Caco-2 (cell line): Measurements from ENCODE around the gene GIMAP5. TPM values are rescaled to one million over a fixed set of nuclear protein-coding genes. Genes with fewer than 3 reads are reported as not detected.

Source experiments
- BruUV-seq: library from RNA; stranded (reverse); fragments of 400-500 nt; replicated peaks from 2 replicates; lab custom pipeline; 2021; lab: Mats Ljungman, UMichigan
- CTCF ChIA-PET: fragments of 300-600 bp; sonication (Branson Sonifier 250); formaldehyde crosslinking; loops from one replicate; lab custom pipeline; 2022; ENCODE audit warnings: antibody characterized with exemption; lab: Charles Lee
- POLR2A ChIA-PET: fragments of 300-600 bp; sonication (Branson Sonifier 250); formaldehyde crosslinking; loops from one replicate; lab custom pipeline; 2022; ENCODE audit warnings: antibody characterized with exemption; lab: Charles Lee
- DNase-seq, 2 experiments: peaks; one replicate each; pipeline versions ENCODE4 v3.0.0 to v3.0.0-alpha.2; 2020 to 2022
- H3K27me3 ChIP-seq: replicated peaks from 2 replicates; pipeline ENCODE4 v1.6.0; 2011; ENCODE audit warnings: low read length; ENCODE audit not compliant: control insufficient read depth, insufficient read depth
- H3K36me3 ChIP-seq: 2 replicates; pipeline ENCODE4 v1.5.1; 2011; ENCODE audit warnings: low read length; ENCODE audit not compliant: control insufficient read depth, insufficient read depth
- H3K4me1 ChIP-seq: fragments of 250-450 bp; sonication (Bioruptor Pico); 2 replicates; pipeline ENCODE4 v1.5.1; 2020; ENCODE audit warnings: mild to moderate bottlenecking
- H3K4me3 ChIP-seq: 2 replicates; pipeline ENCODE4 v1.5.1; 2011; ENCODE audit warnings: low read depth, mild to moderate bottlenecking, control low read depth, low read length
- H3K9me3 ChIP-seq: fragments of 250-450 bp; sonication (Bioruptor Pico); 2 replicates; pipeline ENCODE4 v1.5.1; 2020; ENCODE audit warnings: mild to moderate bottlenecking, moderate library complexity
- H3K27ac Mint-ChIP-seq: one replicate; pipeline ENCODE4 v1.8.0; 2022; ENCODE audit warnings: mixed read lengths; ENCODE audit not compliant: unreplicated experiment
- H3K27me3 Mint-ChIP-seq: one replicate; pipeline ENCODE4 v1.8.0; 2022; ENCODE audit warnings: mixed read lengths; ENCODE audit not compliant: insufficient read depth, unreplicated experiment
- H3K36me3 Mint-ChIP-seq: one replicate; pipeline ENCODE4 v1.8.0; 2022; ENCODE audit warnings: mild to moderate bottlenecking, mixed read lengths; ENCODE audit not compliant: insufficient read depth, unreplicated experiment
- H3K4me1 Mint-ChIP-seq: one replicate; pipeline ENCODE4 v1.8.0; 2022; ENCODE audit warnings: low read depth, mixed read lengths; ENCODE audit not compliant: unreplicated experiment
- H3K4me3 Mint-ChIP-seq: one replicate; pipeline ENCODE4 v1.8.0; 2022; ENCODE audit warnings: mild to moderate bottlenecking, moderate library complexity, mixed read lengths; ENCODE audit not compliant: unreplicated experiment
- H3K9me3 Mint-ChIP-seq: one replicate; pipeline ENCODE4 v1.8.0; 2022; ENCODE audit warnings: mixed read lengths; ENCODE audit not compliant: unreplicated experiment
- CTCF ChIP-seq, 2 experiments: fragments of 200-600 bp in 1 of 2; IDR thresholded peaks; 1 replicate in 1 of 2; 2 replicates in 1 of 2; pipeline versions ENCODE4 v1.5.1 to v1.8.0; 2011 to 2022; ENCODE audit warnings: antibody characterized with exemption in 1 of 2, control low read depth in 1 of 2, inconsistent platforms in 1 of 2, low read depth in 1 of 2, low read length in 1 of 2, mild to moderate bottlenecking in 1 of 2, moderate library complexity in 1 of 2; ENCODE audit not compliant: insufficient read depth in 1 of 2, severe bottlenecking in 1 of 2, unreplicated experiment in 1 of 2
- intact Hi-C: fragments of 100-400 bp; cut with micrococcal nuclease; formaldehyde crosslinking; loops from one replicate; pipeline ENCODE4 v1.10.0; 2022; ENCODE audit not compliant: unreplicated experiment
- total RNA-seq: library from RNA; stranded (reverse); gene quantifications from 2 replicates; pipeline ENCODE4 v1.2.3, GENCODE V29; 2022

GIMAP5 gene
- total RNA-seq, 1 experiment from 2014 or later, result not detected

DNA sequence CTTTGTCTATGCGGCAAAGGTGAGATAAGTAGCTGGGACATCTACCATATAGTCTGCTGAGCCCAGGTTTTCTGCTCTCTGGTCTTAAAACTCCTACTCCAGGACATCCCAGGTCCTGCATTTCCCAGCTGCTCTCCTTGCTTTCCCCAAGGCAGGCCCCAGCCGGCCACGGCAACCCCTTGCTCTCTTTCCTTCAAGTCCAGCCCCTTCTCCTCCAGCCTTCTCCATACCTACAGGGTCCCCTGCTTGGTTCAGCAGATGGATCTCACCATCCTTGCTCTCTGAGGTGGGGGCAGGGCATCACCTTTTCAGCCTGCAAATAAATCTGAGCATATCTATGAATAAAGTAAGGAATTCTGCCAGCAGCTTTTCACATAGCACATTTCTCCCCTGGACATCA is 8.7 kb downstream of the GIMAP5 start:
- no peaks in the 10 kb centered on the region for H3K9me3 ChIP-seq
- H3K4me1 ChIP-seq, result no peaks in the 10 kb centered on the region
- H3K4me3 Mint-ChIP-seq, result no peak overlapping the region
- DNase-seq, result no peak
- CTCF ChIA-PET, result interaction anchor here (0.6 kb wide), 1 partner anchor 113 kb away, joined by 4 read pairs; no protein-coding TSS in a partner anchor
- intact Hi-C loops, result no loop called here
- no peak overlapping the region for H3K27ac Mint-ChIP-seq
- no peaks in the 10 kb centered on the region for H3K9me3 Mint-ChIP-seq
- no peaks in the 10 kb centered on the region; the same call in 1 of the 2 replicates for H3K27me3 ChIP-seq
- no peak overlapping the region for H3K4me3 ChIP-seq
- no TSS peak for BruUV-seq
- H3K36me3 ChIP-seq, result no peaks in the 10 kb centered on the region
- peaks cover 24% of the 10 kb centered on the region for H3K27me3 Mint-ChIP-seq
- no peak for TF ChIP-seq CTCF (IDR thresholded peaks at IDR 0.05; ENCODE audit: insufficient read depth in 1 of 2, low read depth in 1 of 2, low read length in 1 of 2, severe bottlenecking in 1 of 2, unreplicated experiment in 1 of 2)
- no peaks in the 10 kb centered on the region for H3K36me3 Mint-ChIP-seq
- POLR2A ChIA-PET, result no interaction called here
- no peaks in the 10 kb centered on the region for H3K4me1 Mint-ChIP-seq

- Histone ChIP-seq H3K4me3 (no peak overlapping the region), H3K4me1 (no peaks in the 10 kb centered on the region), H3K36me3 (no peaks in the 10 kb centered on the region), H3K9me3 (no peaks in the 10 kb centered on the region), H3K27me3 (no peaks in the 10 kb centered on the region; the same call in 1 of the 2 replicates)
- peaks cover 20% of the 10 kb centered on the region for H3K27me3 Mint-ChIP-seq
- CTCF ChIA-PET, result no interaction called here
- TF ChIP-seq CTCF (IDR thresholded peaks at IDR 0.05; ENCODE audit: insufficient read depth in 1 of 2, low read depth in 1 of 2, low read length in 1 of 2, severe bottlenecking in 1 of 2, unreplicated experiment in 1 of 2), result no peak
- POLR2A ChIA-PET, result no interaction called here
- H3K4me1 Mint-ChIP-seq, result no peaks in the 10 kb centered on the region
- intact Hi-C loops, result no loop called here
- BruUV-seq, result no TSS peak
- H3K4me3 Mint-ChIP-seq, result no peak overlapping the region
- no peak for DNase-seq
- no peaks in the 10 kb centered on the region for H3K36me3 Mint-ChIP-seq
- no peak overlapping the region for H3K27ac Mint-ChIP-seq
- H3K9me3 Mint-ChIP-seq, result no peaks in the 10 kb centered on the region
Observed at GRCh38 chr7:150746921-150747320, 9.7 kb downstream of the GIMAP5 start.

DNA sequence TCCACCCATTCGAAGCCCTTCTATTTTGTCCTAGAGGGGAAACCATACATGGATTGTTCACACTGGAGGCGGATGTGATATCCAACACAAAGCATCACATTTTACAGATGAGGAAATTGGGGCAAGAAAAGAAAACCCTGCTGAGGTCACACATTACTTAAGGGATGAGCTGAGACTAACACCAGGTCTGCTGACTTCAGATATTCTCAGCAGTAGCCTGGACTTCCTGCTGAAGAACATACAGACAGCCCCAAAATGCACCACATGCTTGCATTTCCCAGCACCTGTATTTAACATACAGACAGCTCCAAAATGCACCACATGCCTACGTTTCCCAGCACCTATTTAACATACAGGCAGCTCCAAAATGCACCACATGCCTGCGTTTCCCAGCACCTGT is 11.2 kb downstream of the GIMAP5 start:
- BruUV-seq, result no TSS peak
- Mint-ChIP-seq H3K36me3 (no peaks in the 10 kb centered on the region), H3K4me1 (no peaks in the 10 kb centered on the region), H3K27me3 (peaks cover 17% of the 10 kb centered on the region), H3K4me3 (no peak overlapping the region), H3K9me3 (no peaks in the 10 kb centered on the region), H3K27ac (no peak overlapping the region)
- no peak for TF ChIP-seq CTCF (IDR thresholded peaks at IDR 0.05; ENCODE audit: insufficient read depth in 1 of 2, low read depth in 1 of 2, low read length in 1 of 2, severe bottlenecking in 1 of 2, unreplicated experiment in 1 of 2)
- intact Hi-C loops, result no loop called here
- CTCF ChIA-PET, result no interaction called here
- no peak for DNase-seq
- no peaks in the 10 kb centered on the region for H3K9me3 ChIP-seq
- H3K27me3 ChIP-seq, result no peaks in the 10 kb centered on the region; the same call in 1 of the 2 replicates
- H3K4me1 ChIP-seq, result no peaks in the 10 kb centered on the region
- H3K36me3 ChIP-seq, result no peaks in the 10 kb centered on the region
- no peak overlapping the region for H3K4me3 ChIP-seq
- POLR2A ChIA-PET, result no interaction called here
